ENCODE data around the gene EMILIN1.
"Not testable (repeated sequence)": the region's sequence is repeated elsewhere in the genome, so short reads cannot be mapped to it uniquely, and the experiment has no call there.

The EMILIN1 gene

GRCh38 chr2:27109083-27109482 is 30.7 kb downstream of the EMILIN1 start:
- DNase-seq (ENCODE audit: extremely low read depth, low read depth): no peak
- no peak for TF ChIP-seq CTCF (IDR thresholded peaks at IDR 0.05; ENCODE audit: low read depth, low read length)

- DNase-seq (ENCODE audit: extremely low read depth, low read depth): not testable (repeated sequence)
Observed at GRCh38 chr2:27110603-27111352, 32.4 kb downstream of the EMILIN1 start.

- not testable (repeated sequence) for DNase-seq (ENCODE audit: extremely low read depth, low read depth)
Observed at GRCh38 chr2:27111392-27112078, 33.1 kb downstream of the EMILIN1 start.

GRCh38 chr2:27115519-27115918 is 37.1 kb downstream of the EMILIN1 start:
- DNase-seq (ENCODE audit: extremely low read depth, low read depth): no peak
- no peak for TF ChIP-seq CTCF (IDR thresholded peaks at IDR 0.05; ENCODE audit: low read depth, low read length)

- DNase-seq (ENCODE audit: extremely low read depth, low read depth): no peak
- no peak for TF ChIP-seq CTCF (IDR thresholded peaks at IDR 0.05; ENCODE audit: low read depth, low read length)
Observed at GRCh38 chr2:27117995-27118524, 39.6 kb downstream of the EMILIN1 start.

GRCh38 chr2:27118525-27119329 is 40.3 kb downstream of the EMILIN1 start, which contains the start of gene CGREF1:
Gene CGREF1, minus strand, starts transcription at chr2:27119128. Its CDS starts 14,762 bp downstream, at chr2:27104366.
- no peak for DNase-seq (ENCODE audit: extremely low read depth, low read depth)
- TF ChIP-seq CTCF (IDR thresholded peaks at IDR 0.05; ENCODE audit: low read depth, low read length): no peak

GRCh38 chr2:27119330-27119670 is 40.9 kb downstream of the EMILIN1 start:
- DNase-seq (ENCODE audit: extremely low read depth, low read depth): not testable (repeated sequence)

GRCh38 chr2:27121906-27122305 is 43.5 kb downstream of the EMILIN1 start:
- DNase-seq (ENCODE audit: extremely low read depth, low read depth): no peak
- no peak for TF ChIP-seq CTCF (IDR thresholded peaks at IDR 0.05; ENCODE audit: low read depth, low read length)
